ENCODE results near the gene DNASE1L1.
A peak's percentile ranks its signal among the peaks of the same experiment; 100 is the strongest.

The DNASE1L1 gene

GRCh38 chrX:154409222-154409871, at the start of gene DNASE1L1:
DNASE1L1 (minus strand) TSS chrX:154409254; CDS start chrX:154405568, 3,686 bp downstream.
- no peak for DNase-seq

- DNase-seq, result peak; percentile 69
Measured at GRCh38 chrX:154458116-154458953, 49.3 kb upstream of the DNASE1L1 start, which contains the start of gene PLXNA3. PLXNA3 (plus strand) TSS chrX:154458281; CDS start chrX:154460184, 1,903 bp downstream.

GRCh38 chrX:154457491-154458115, 48.5 kb upstream of the DNASE1L1 start:
- peak; percentile 59 for DNase-seq

- no peak for DNase-seq
Measured at GRCh38 chrX:154452823-154453222, 43.8 kb upstream of the DNASE1L1 start.

- no peak for DNase-seq
Measured at GRCh38 chrX:154450312-154450711, 41.3 kb upstream of the DNASE1L1 start.

GRCh38 chrX:154449618-154450017, 40.6 kb upstream of the DNASE1L1 start:
- no peak for DNase-seq

- DNase-seq, result no peak
Measured at GRCh38 chrX:154448484-154448883, 39.4 kb upstream of the DNASE1L1 start.

GRCh38 chrX:154446430-154446829, 37.4 kb upstream of the DNASE1L1 start:
- DNase-seq, result no peak

- DNase-seq, result no peak
Measured at GRCh38 chrX:154445776-154446175, 36.7 kb upstream of the DNASE1L1 start.

- no peak for DNase-seq
Measured at GRCh38 chrX:154444755-154445246, 35.7 kb upstream of the DNASE1L1 start.

GRCh38 chrX:154443992-154444754, 35.1 kb upstream of the DNASE1L1 start, which contains the start of gene FAM50A:
FAM50A (plus strand) TSS chrX:154444141; CDS start chrX:154444236, 95 bp downstream.
- peak; percentile 70 for DNase-seq

- DNase-seq, result no peak
Measured at GRCh38 chrX:154443479-154443910, 34.4 kb upstream of the DNASE1L1 start.

- DNase-seq, result no peak
Measured at GRCh38 chrX:154441984-154442707, 33.1 kb upstream of the DNASE1L1 start.

- no peak for DNase-seq
Measured at GRCh38 chrX:154441564-154441963, 32.5 kb upstream of the DNASE1L1 start.

GRCh38 chrX:154440623-154441357, 31.7 kb upstream of the DNASE1L1 start:
- DNase-seq, result no peak

GRCh38 chrX:154439841-154440240, 30.8 kb upstream of the DNASE1L1 start:
- no peak for DNase-seq

- DNase-seq, result no peak
Measured at GRCh38 chrX:154437971-154438893, 29.2 kb upstream of the DNASE1L1 start.

- DNase-seq, result peak; percentile 56
Measured at GRCh38 chrX:154436983-154437752, 28.1 kb upstream of the DNASE1L1 start, which contains the start of gene GDI1. GDI1 (plus strand) TSS chrX:154437154; CDS start chrX:154437255, 101 bp downstream.
